SK-N-SH treated with all-trans-retinoic acid at 6 μM for 48 hours (cell line): Measurements from ENCODE around the gene DDX39A.
"Not testable (repeated sequence)": the region's sequence is repeated elsewhere in the genome, so short reads cannot be mapped to it uniquely, and the experiment has no call there.

ENCODE experiments used
- ATAC-seq: fragments of 200-7000 bp; cut with Tn5 transposase; 3 replicates; pipeline ENCODE4 v1.9.1; 2020; ENCODE audit warnings: mild to moderate bottlenecking, moderate library complexity
- ARNTL ChIP-seq: fragments of 450-650 bp; formaldehyde crosslinking; IDR thresholded peaks from 2 replicates; pipeline ENCODE4 v1.5.0; 2020; ENCODE audit warnings: low read depth, mild to moderate bottlenecking, moderate library complexity, borderline replicate concordance
- BACH2 ChIP-seq: fragments of 250-450 bp; sonication (Bioruptor Pico); IDR thresholded peaks from 2 replicates; pipeline ENCODE4 v1.9.0; 2021; ENCODE audit warnings: mild to moderate bottlenecking, borderline replicate concordance
- CSDC2 ChIP-seq: fragments of 250-450 bp; sonication (Bioruptor Pico); IDR thresholded peaks from 2 replicates; pipeline ENCODE4 v1.5.0; 2020; ENCODE audit warnings: mild to moderate bottlenecking, moderate library complexity
- ESRRG ChIP-seq: fragments of 250-450 bp; sonication (Bioruptor Pico); IDR thresholded peaks from 2 replicates; pipeline ENCODE4 v1.6.1; 2021; ENCODE audit warnings: mild to moderate bottlenecking
- GLIS3 ChIP-seq: fragments of 250-450 bp; sonication (Bioruptor Pico); IDR thresholded peaks from 2 replicates; pipeline ENCODE4 v1.5.0; 2020; ENCODE audit warnings: mild to moderate bottlenecking, moderate library complexity
- ISL1 ChIP-seq: fragments of 250-450 bp; sonication (Bioruptor Pico); IDR thresholded peaks from 2 replicates; pipeline ENCODE4 v2.1.2; 2022; ENCODE audit warnings: mild to moderate bottlenecking, moderate library complexity
- PPARA ChIP-seq: fragments of 250-450 bp; sonication (Bioruptor Pico); IDR thresholded peaks from 2 replicates; pipeline ENCODE4 v1.5.0; 2020; ENCODE audit warnings: mild to moderate bottlenecking, borderline replicate concordance
- RARB ChIP-seq: fragments of 250-450 bp; sonication (Bioruptor Pico); IDR thresholded peaks from 2 replicates; pipeline ENCODE4 v1.8.0; 2021; ENCODE audit warnings: mild to moderate bottlenecking, moderate library complexity
- SNAI2 ChIP-seq: fragments of 250-450 bp; sonication (Bioruptor Pico); IDR thresholded peaks from 2 replicates; pipeline ENCODE4 v1.5.0; 2020; ENCODE audit warnings: mild to moderate bottlenecking, moderate library complexity
- TCF4 ChIP-seq: fragments of 250-450 bp; sonication (Bioruptor Pico); IDR thresholded peaks from 2 replicates; pipeline ENCODE4 v1.8.0; 2021; ENCODE audit warnings: mild to moderate bottlenecking, moderate library complexity, borderline replicate concordance
- TOX ChIP-seq: fragments of 250-450 bp; sonication (Bioruptor Pico); IDR thresholded peaks from 2 replicates; pipeline ENCODE4 v1.8.0; 2021; ENCODE audit warnings: mild to moderate bottlenecking, moderate library complexity, borderline replicate concordance
- ZFP3 ChIP-seq: fragments of 250-450 bp; sonication (Bioruptor Pico); IDR thresholded peaks from 2 replicates; pipeline ENCODE4 v1.5.0; 2020; ENCODE audit warnings: mild to moderate bottlenecking, moderate library complexity
- ZFP30 ChIP-seq: fragments of 450-650 bp; formaldehyde crosslinking; IDR thresholded peaks from 2 replicates; pipeline ENCODE4 v1.5.0; 2022; ENCODE audit warnings: mild to moderate bottlenecking, moderate library complexity
- ZNF565 ChIP-seq: fragments of 450-650 bp; formaldehyde crosslinking; conservative IDR thresholded peaks from 2 replicates; pipeline ENCODE4 v1.5.0; 2020; ENCODE audit warnings: low read depth, mild to moderate bottlenecking, moderate library complexity
- ZNF70 ChIP-seq: fragments of 450-650 bp; formaldehyde crosslinking; IDR thresholded peaks from 2 replicates; pipeline ENCODE4 v1.5.0; 2020; ENCODE audit warnings: mild to moderate bottlenecking, moderate library complexity
- ZNF8 ChIP-seq: fragments of 450-650 bp; formaldehyde crosslinking; IDR thresholded peaks from 2 replicates; pipeline ENCODE4 v1.5.0; 2020; ENCODE audit warnings: mild to moderate bottlenecking, moderate library complexity
- TF ChIP-seq, protein P1 (sequence below): fragments of 250-450 bp; sonication (Bioruptor Pico); IDR thresholded peaks from 2 replicates; pipeline ENCODE4 v1.8.0; 2021; ENCODE audit warnings: low read depth, mild to moderate bottlenecking, moderate library complexity, borderline replicate concordance
- TF ChIP-seq, protein P2 (sequence below): fragments of 250-450 bp; sonication (Bioruptor Pico); IDR thresholded peaks from 2 replicates; pipeline ENCODE4 v1.8.0; 2020; ENCODE audit warnings: mild to moderate bottlenecking, moderate library complexity, borderline replicate concordance
- TF ChIP-seq, protein P3 (sequence below): fragments of 250-450 bp; sonication (Bioruptor Pico); IDR thresholded peaks from 2 replicates; pipeline ENCODE4 v1.5.0; 2020; ENCODE audit warnings: mild to moderate bottlenecking, moderate library complexity
- TF ChIP-seq, protein P4 (sequence below): fragments of 250-450 bp; sonication (Bioruptor Pico); IDR thresholded peaks from 2 replicates; pipeline ENCODE4 v1.5.1; 2021; ENCODE audit warnings: mild to moderate bottlenecking, moderate library complexity

Gene DDX39A

DNA sequence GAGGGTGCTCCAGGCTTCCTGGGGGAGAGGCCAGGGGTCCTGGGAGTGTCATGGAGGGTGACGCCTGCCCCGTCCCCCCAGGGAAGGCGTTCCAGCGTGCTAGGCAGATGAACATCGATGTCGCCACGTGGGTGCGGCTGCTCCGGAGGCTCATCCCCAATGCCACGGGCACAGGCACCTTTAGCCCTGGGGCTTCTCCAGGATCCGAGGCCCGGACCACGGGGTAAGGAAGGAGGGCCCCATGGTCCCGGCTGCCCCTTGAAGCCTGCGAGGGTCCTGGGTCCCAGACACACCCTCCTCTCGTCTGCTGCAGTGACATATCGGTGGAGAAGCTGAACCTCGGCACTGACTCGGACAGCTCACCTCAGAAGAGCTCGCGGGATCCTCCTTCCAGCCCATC, 44.6 kb upstream of the DDX39A start:
- TF ChIP-seq, protein P1, sequence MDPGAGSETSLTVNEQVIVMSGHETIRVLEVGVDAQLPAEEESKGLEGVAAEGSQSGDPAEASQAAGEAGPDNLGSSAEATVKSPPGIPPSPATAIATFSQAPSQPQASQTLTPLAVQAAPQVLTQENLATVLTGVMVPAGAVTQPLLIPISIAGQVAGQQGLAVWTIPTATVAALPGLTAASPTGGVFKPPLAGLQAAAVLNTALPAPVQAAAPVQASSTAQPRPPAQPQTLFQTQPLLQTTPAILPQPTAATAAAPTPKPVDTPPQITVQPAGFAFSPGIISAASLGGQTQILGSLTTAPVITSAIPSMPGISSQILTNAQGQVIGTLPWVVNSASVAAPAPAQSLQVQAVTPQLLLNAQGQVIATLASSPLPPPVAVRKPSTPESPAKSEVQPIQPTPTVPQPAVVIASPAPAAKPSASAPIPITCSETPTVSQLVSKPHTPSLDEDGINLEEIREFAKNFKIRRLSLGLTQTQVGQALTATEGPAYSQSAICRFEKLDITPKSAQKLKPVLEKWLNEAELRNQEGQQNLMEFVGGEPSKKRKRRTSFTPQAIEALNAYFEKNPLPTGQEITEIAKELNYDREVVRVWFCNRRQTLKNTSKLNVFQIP (CRISPR knock-in tag): no peak
- TF ChIP-seq PPARA (no peak), TOX (CRISPR knock-in tag) (no peak), CSDC2 (CRISPR knock-in tag) (no peak), ISL1 (no peak), SNAI2 (CRISPR knock-in tag) (no peak), RARB (CRISPR knock-in tag) (no peak)

DNA sequence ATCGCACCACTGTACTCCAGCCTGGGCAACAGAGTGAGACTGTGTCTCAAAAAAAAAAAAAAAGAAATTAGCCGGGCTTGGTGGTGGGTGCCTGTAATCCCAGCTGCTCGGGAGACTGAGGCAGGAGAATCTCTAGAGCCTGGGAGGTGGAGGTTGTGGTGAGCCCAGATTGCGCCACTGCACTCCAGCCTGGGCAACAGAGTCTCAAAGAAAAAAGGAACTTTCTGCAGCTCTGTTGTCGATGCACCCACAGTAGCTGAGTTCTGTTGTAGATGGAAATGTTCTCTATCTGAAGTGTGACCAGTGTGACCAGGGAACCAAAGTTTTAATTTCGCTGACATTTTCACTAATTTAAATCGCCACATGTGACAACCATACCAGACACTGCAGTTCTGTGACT, 43.3 kb upstream of the DDX39A start:
- not testable (repeated sequence) for ATAC-seq

More for the DNA sequence above, 44.6 kb upstream of the DDX39A start:
- ATAC-seq: no peak

DNA sequence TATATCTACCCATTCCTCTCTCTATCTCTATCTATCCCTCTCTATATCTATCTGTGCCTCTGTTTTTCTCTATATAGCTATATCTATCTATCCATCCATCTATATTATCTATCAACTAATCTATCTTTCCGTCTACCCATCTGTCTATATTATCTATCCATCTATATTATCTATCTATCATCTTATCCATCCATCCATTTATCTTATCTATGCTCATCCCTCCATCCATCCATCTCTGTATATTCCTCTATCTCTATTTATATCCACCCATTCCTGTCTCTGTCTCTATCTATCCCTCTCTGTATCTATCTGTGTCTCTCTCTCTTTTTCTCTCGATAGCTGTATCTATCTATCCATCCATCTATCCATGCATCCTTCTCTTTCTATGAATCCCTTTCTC, 41.8 kb upstream of the DDX39A start:
- ATAC-seq: no peak
- TF ChIP-seq RARB (CRISPR knock-in tag) (no peak), BACH2 (no peak), ESRRG (CRISPR knock-in tag) (no peak), GLIS3 (CRISPR knock-in tag) (no peak), SNAI2 (CRISPR knock-in tag) (no peak), TOX (CRISPR knock-in tag) (no peak)
- TF ChIP-seq, protein P2, sequence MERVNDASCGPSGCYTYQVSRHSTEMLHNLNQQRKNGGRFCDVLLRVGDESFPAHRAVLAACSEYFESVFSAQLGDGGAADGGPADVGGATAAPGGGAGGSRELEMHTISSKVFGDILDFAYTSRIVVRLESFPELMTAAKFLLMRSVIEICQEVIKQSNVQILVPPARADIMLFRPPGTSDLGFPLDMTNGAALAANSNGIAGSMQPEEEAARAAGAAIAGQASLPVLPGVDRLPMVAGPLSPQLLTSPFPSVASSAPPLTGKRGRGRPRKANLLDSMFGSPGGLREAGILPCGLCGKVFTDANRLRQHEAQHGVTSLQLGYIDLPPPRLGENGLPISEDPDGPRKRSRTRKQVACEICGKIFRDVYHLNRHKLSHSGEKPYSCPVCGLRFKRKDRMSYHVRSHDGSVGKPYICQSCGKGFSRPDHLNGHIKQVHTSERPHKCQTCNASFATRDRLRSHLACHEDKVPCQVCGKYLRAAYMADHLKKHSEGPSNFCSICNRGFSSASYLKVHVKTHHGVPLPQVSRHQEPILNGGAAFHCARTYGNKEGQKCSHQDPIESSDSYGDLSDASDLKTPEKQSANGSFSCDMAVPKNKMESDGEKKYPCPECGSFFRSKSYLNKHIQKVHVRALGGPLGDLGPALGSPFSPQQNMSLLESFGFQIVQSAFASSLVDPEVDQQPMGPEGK (CRISPR knock-in tag): no peak
- TF ChIP-seq, protein P3, sequence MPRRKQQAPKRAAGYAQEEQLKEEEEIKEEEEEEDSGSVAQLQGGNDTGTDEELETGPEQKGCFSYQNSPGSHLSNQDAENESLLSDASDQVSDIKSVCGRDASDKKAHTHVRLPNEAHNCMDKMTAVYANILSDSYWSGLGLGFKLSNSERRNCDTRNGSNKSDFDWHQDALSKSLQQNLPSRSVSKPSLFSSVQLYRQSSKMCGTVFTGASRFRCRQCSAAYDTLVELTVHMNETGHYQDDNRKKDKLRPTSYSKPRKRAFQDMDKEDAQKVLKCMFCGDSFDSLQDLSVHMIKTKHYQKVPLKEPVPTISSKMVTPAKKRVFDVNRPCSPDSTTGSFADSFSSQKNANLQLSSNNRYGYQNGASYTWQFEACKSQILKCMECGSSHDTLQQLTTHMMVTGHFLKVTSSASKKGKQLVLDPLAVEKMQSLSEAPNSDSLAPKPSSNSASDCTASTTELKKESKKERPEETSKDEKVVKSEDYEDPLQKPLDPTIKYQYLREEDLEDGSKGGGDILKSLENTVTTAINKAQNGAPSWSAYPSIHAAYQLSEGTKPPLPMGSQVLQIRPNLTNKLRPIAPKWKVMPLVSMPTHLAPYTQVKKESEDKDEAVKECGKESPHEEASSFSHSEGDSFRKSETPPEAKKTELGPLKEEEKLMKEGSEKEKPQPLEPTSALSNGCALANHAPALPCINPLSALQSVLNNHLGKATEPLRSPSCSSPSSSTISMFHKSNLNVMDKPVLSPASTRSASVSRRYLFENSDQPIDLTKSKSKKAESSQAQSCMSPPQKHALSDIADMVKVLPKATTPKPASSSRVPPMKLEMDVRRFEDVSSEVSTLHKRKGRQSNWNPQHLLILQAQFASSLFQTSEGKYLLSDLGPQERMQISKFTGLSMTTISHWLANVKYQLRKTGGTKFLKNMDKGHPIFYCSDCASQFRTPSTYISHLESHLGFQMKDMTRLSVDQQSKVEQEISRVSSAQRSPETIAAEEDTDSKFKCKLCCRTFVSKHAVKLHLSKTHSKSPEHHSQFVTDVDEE: no peak

DNA sequence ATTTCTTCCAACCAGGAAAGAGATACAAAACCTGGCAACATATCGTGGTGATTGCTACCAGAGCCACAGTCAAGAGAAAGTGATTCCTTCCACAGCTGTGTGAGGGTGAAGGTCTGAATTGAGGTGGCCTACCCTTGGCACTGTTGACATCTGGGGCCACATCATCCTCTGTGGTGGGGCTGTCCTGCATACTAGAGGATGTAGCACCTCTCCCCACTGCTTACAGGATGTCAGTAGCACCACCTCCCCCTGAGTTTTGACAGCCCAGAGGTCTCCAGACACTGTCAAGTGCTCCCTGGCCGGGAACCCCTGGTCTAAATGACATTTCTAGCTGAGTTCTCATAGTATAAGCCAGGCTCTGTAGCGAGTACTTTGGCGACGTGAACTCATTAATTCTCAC, 40.6 kb upstream of the DDX39A start:
- ATAC-seq: no peak
- TF ChIP-seq, protein P2 (CRISPR knock-in tag): no peak
- TF ChIP-seq ESRRG (CRISPR knock-in tag) (no peak), TOX (CRISPR knock-in tag) (no peak), ISL1 (no peak), ZNF70 (no peak), ZNF8 (CRISPR knock-in tag) (no peak), RARB (CRISPR knock-in tag) (no peak), GLIS3 (CRISPR knock-in tag) (no peak), TCF4 (CRISPR knock-in tag) (no peak), PPARA (no peak), BACH2 (no peak), ARNTL (CRISPR knock-in tag) (no peak), ZFP3 (CRISPR knock-in tag) (no peak), ZFP30 (CRISPR knock-in tag) (no peak), ZNF565 (CRISPR knock-in tag) (no peak)
- TF ChIP-seq, protein P4, sequence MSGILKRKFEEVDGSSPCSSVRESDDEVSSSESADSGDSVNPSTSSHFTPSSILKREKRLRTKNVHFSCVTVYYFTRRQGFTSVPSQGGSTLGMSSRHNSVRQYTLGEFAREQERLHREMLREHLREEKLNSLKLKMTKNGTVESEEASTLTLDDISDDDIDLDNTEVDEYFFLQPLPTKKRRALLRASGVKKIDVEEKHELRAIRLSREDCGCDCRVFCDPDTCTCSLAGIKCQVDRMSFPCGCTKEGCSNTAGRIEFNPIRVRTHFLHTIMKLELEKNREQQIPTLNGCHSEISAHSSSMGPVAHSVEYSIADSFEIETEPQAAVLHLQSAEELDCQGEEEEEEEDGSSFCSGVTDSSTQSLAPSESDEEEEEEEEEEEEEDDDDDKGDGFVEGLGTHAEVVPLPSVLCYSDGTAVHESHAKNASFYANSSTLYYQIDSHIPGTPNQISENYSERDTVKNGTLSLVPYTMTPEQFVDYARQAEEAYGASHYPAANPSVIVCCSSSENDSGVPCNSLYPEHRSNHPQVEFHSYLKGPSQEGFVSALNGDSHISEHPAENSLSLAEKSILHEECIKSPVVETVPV (CRISPR knock-in tag): no peak
- TF ChIP-seq, protein P3: no peak
- TF ChIP-seq, protein P1 (CRISPR knock-in tag): no peak
- TF ChIP-seq, all 23 proteins: peak for 0

DNA sequence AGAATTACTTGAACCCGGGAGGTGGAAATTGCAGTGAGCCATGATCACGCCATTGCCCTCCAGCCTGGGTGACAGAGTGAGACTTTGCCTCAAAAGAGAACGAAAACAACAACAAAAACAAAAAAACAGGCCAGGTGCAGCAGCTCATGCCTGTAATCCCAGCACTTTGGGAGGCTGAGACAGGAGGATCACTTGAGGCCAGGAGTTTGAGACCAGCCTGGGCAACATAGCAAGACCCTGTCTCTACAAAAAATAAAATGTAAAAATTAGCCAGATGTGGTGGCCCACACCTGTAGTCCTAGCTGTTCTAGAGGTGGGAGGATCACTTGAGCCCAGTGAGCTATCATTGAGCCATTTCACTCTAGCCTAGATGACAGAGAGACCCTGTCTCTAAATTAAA, 33.2 kb upstream of the DDX39A start:
- ATAC-seq: not testable (repeated sequence)
